SK-N-SH treated with all-trans-retinoic acid at 6 μM for 48 hours (cell line): ENCODE measurements around the gene TGM1.

Source experiments
- BACH2 ChIP-seq: fragments of 250-450 bp; sonication (Bioruptor Pico); IDR thresholded peaks from 2 replicates; pipeline ENCODE4 v1.9.0; 2021; ENCODE audit warnings: mild to moderate bottlenecking, borderline replicate concordance
- CREB5 ChIP-seq: fragments of 250-450 bp; sonication (Bioruptor Pico); IDR thresholded peaks from 2 replicates; pipeline ENCODE4 v1.5.1; 2020; ENCODE audit warnings: low read depth, mild to moderate bottlenecking, moderate library complexity
- CSDC2 ChIP-seq: fragments of 250-450 bp; sonication (Bioruptor Pico); IDR thresholded peaks from 2 replicates; pipeline ENCODE4 v1.5.0; 2020; ENCODE audit warnings: mild to moderate bottlenecking, moderate library complexity
- CSRNP3 ChIP-seq: fragments of 250-450 bp; sonication (Bioruptor Pico); IDR thresholded peaks from 2 replicates; pipeline ENCODE4 v1.5.1; 2021; ENCODE audit warnings: mild to moderate bottlenecking, moderate library complexity
- ESRRG ChIP-seq: fragments of 250-450 bp; sonication (Bioruptor Pico); IDR thresholded peaks from 2 replicates; pipeline ENCODE4 v1.6.1; 2021; ENCODE audit warnings: mild to moderate bottlenecking
- OSR1 ChIP-seq: fragments of 250-450 bp; sonication (Bioruptor Pico); IDR thresholded peaks from 2 replicates; pipeline ENCODE4 v1.8.0; 2022; ENCODE audit warnings: moderate library complexity, mild to moderate bottlenecking, inconsistent platforms
- PATZ1 ChIP-seq: fragments of 250-450 bp; sonication (Bioruptor Pico); IDR thresholded peaks from 2 replicates; pipeline ENCODE4 v1.8.0; 2020; ENCODE audit warnings: mild to moderate bottlenecking, moderate library complexity, borderline replicate concordance
- TSHZ2 ChIP-seq: fragments of 250-450 bp; sonication (Bioruptor Pico); IDR thresholded peaks from 2 replicates; pipeline ENCODE4 v1.5.0; 2020; ENCODE audit warnings: mild to moderate bottlenecking, moderate library complexity
- ZFP3 ChIP-seq: fragments of 250-450 bp; sonication (Bioruptor Pico); IDR thresholded peaks from 2 replicates; pipeline ENCODE4 v1.5.0; 2020; ENCODE audit warnings: mild to moderate bottlenecking, moderate library complexity
- ZFP30 ChIP-seq: fragments of 450-650 bp; formaldehyde crosslinking; IDR thresholded peaks from 2 replicates; pipeline ENCODE4 v1.5.0; 2022; ENCODE audit warnings: mild to moderate bottlenecking, moderate library complexity
- ZNF565 ChIP-seq: fragments of 450-650 bp; formaldehyde crosslinking; conservative IDR thresholded peaks from 2 replicates; pipeline ENCODE4 v1.5.0; 2020; ENCODE audit warnings: low read depth, mild to moderate bottlenecking, moderate library complexity
- ZNF8 ChIP-seq: fragments of 450-650 bp; formaldehyde crosslinking; IDR thresholded peaks from 2 replicates; pipeline ENCODE4 v1.5.0; 2020; ENCODE audit warnings: mild to moderate bottlenecking, moderate library complexity

- TF ChIP-seq ZFP30 (CRISPR knock-in tag) (no peak), CSRNP3 (CRISPR knock-in tag) (no peak), ZNF8 (no peak), TSHZ2 (CRISPR knock-in tag) (no peak), PATZ1 (CRISPR knock-in tag) (no peak), BACH2 (CRISPR knock-in tag) (no peak), CREB5 (no peak), ZFP3 (no peak), OSR1 (CRISPR knock-in tag) (no peak), CSDC2 (CRISPR knock-in tag) (no peak), ESRRG (CRISPR knock-in tag) (no peak), ZNF565 (CRISPR knock-in tag) (no peak)
Measured at GRCh38 chr14:24292118-24292807, 29.3 kb upstream of the TGM1 start.
